Spinal cord (tissue), 10 donors: ENCODE measurements around the gene SLC25A25. TPM values are rescaled to one million over a fixed set of nuclear protein-coding genes. Genes with fewer than 3 reads are reported as not detected.

Source experiments
- DNase-seq, 6 donors: peaks; one replicate each; pipeline versions ENCODE4 v3.0.0 to v3.0.0-alpha.2; 2013 to 2015; ENCODE audit warnings: low spot score in 6 of 6, low read depth in 4 of 6
- H3K27ac ChIP-seq: one replicate; pipeline ENCODE4 v1.5.1; 2013; ENCODE audit warnings: low read depth, low read length, control low read depth
- H3K27me3 ChIP-seq: one replicate; pipeline ENCODE4 v1.6.1; 2013; ENCODE audit warnings: low read length; ENCODE audit not compliant: control insufficient read depth, insufficient read depth
- H3K36me3 ChIP-seq: one replicate; pipeline ENCODE4 v1.6.1; 2013; ENCODE audit warnings: low read length; ENCODE audit not compliant: control insufficient read depth, insufficient read depth
- H3K4me1 ChIP-seq: one replicate; pipeline ENCODE4 v1.6.1; 2013; ENCODE audit warnings: low read length; ENCODE audit not compliant: control insufficient read depth, insufficient read depth
- H3K4me3 ChIP-seq: one replicate; pipeline ENCODE4 v1.5.1; 2013; ENCODE audit warnings: low read depth, low read length, control low read depth
- H3K9me3 ChIP-seq: one replicate; pipeline ENCODE4 v1.6.1; 2013; ENCODE audit warnings: low read length; ENCODE audit not compliant: control insufficient read depth, insufficient read depth
- WGBS: methylation state at CpG from one replicate; pipeline ENCODE4 v1.1.5; 2013; ENCODE audit warnings: missing lambda C conversion rate; ENCODE audit not compliant: insufficient coverage; 5-methylcytosine and 5-hydroxymethylcytosine counted together
- polyA plus RNA-seq, 2 donors: library from polyadenylated mRNA; unstranded; fragments of 120-200 nt; gene quantifications; one replicate each; pipeline ENCODE4 v1.2.1, GENCODE V29; 2013; ENCODE audit not compliant: insufficient read length in 2 of 2
- total RNA-seq, 2 donors: library from RNA; depleted of rRNA in 1 of 2; stranded (reverse); fragments of 120-200 nt in 1 of 2; fragments of >200 nt in 1 of 2; gene quantifications; one replicate each; pipeline versions ENCODE4 v1.2.3 to v1.2.4, GENCODE V29; 2013 to 2014
- donor health status: healthy.

Gene SLC25A25
- total and polyA plus RNA-seq, 4 donors, result 28.2 to 47.7 (median 36.8) TPM

- no peaks in the 10 kb centered on the region for H3K9me3 ChIP-seq
- no peaks in the 10 kb centered on the region for H3K27me3 ChIP-seq
- H3K4me3 ChIP-seq, result peak overlapping the region; percentile 7
- peaks cover 12% of the 10 kb centered on the region for H3K4me1 ChIP-seq
- H3K36me3 ChIP-seq, result peaks cover 69% of the 10 kb centered on the region
- WGBS, result 12% methylated on average over 27 of the region's 27 CpGs
- peak overlapping the region; percentile 40 for H3K27ac ChIP-seq
- peak; percentile 59 to 97 (median 89) for DNase-seq
These were observed 49.8 kb downstream of the SLC25A25 start for GRCh38 chr9:128117613-128118471.

GRCh38 chr9:128118472-128118857, 50.4 kb downstream of the SLC25A25 start:
- DNase-seq, result no peak

DNA sequence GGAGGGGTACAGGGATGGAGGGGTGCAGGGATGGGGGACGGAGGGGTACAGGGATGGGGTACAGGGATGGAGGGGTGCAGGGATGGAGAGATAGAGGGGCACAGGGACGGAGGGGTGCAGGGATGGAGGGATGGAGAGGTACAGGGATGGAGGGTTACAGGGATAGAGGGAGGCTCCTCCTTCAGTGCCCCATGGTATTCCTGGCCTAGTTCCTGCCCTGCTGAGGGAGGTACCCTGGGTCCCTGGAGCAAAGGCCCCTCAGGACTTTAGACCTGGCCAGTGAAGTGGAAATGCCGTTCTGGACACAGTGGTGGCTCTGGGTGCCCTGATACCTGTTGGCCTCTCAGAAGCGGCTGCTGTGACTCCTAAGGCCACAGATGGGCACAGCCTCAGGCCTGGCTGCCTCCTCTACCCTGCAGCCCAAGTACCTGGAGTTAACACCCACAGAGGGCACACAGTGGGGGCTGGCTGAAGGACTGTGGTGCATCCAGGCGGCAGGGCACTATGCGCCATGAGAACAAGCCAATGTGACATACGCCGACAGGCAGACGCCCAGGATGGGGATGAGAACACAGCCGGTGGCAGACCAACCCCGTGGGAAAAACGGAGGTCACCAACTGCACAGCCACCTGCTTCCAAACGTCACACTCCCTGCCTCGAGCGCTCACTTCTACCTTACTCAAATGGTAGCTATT, 51.1 kb downstream of the SLC25A25 start:
- H3K36me3 ChIP-seq, result peaks cover 71% of the 10 kb centered on the region
- H3K4me1 ChIP-seq, result peaks cover 12% of the 10 kb centered on the region
- no peak overlapping the region for H3K4me3 ChIP-seq
- no peak overlapping the region for H3K27ac ChIP-seq
- no peaks in the 10 kb centered on the region for H3K27me3 ChIP-seq
- no peak for DNase-seq
- H3K9me3 ChIP-seq, result no peaks in the 10 kb centered on the region
- WGBS, result 80% methylated on average over 8 of the region's 15 CpGs

More at GRCh38 chr9:128118472-128118857, 50.4 kb downstream of the SLC25A25 start:
- Histone ChIP-seq H3K9me3 (no peaks in the 10 kb centered on the region), H3K27me3 (no peaks in the 10 kb centered on the region), H3K27ac (no peak overlapping the region), H3K4me1 (peaks cover 12% of the 10 kb centered on the region), H3K36me3 (peaks cover 71% of the 10 kb centered on the region), H3K4me3 (no peak overlapping the region)
- 52% methylated on average over 3 of the region's 3 CpGs for WGBS

DNA sequence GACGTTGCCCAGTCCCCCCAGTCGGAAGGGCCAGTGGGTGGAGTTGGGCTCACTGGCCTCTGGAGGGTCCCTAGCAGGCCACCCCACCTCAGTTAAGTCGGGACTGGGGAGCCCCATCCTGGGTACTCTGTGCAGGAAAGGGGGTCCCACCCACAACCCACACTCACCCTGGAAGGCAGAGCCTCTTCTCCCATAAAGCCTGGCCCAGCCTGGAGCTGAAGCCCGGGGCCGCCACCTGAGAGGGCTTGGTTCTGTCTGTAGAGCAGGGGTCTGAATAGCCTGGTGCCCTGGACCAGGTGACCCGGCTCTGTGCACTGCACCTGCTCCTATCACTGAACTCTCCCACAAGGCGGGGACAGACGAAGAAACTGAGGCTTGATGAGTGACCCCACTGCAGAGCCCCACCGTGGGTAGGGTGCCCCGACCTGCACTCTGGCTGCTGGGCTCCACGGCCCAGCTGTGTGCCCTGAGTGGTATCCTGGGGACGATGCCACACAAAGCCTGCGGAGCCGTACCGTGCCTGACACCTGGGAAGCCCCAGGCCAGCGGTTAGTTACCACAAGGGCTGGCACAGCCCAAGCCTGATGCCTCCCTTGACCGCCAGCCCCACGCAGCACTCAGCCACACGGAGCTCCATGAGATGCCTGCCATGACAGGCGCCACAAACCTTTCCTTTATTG, 52.2 kb downstream of the SLC25A25 start:
- Histone ChIP-seq H3K27me3 (no peaks in the 10 kb centered on the region), H3K36me3 (peaks cover 71% of the 10 kb centered on the region), H3K4me1 (peaks cover 15% of the 10 kb centered on the region), H3K9me3 (no peaks in the 10 kb centered on the region), H3K27ac (no peak overlapping the region), H3K4me3 (no peak overlapping the region)
- DNase-seq, result no peak
- 91% methylated on average over 18 of the region's 20 CpGs for WGBS

DNA sequence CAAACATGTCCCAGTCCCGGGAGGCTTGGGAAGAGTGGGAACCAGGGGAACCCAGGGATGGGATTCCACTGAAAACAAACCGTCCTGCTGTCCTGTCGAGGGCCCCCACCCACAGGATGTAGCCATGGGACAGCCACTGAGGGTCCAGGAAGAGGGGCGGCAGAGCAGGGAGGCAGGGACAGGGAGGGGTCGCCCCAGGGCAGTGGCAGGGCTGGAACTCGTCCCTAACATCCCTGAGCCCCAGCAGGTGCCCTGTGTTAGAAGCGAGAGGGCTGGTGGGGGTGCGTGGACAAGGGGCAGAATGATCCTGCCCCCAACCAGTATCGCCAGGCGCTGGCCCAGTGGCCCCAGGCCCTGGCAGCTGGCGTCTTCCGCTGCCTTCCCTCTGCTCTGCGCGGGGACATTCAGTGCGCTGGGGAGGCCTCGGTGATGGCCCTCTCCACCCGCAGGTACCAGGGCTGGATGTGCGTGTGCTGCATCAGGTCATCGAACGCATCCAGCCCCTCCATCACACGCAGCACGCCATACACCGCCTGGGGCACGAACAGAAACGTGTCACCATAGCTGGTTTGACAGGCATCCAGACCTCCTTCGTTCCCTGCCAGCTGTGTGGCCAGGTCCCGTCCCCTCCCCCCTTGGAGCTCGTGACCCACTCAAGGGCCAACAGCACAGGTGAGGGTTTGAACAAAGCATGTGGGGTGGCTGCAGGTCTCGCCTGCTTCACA, 52.9 kb downstream of the SLC25A25 start:
- Histone ChIP-seq H3K36me3 (peaks cover 71% of the 10 kb centered on the region), H3K9me3 (no peaks in the 10 kb centered on the region), H3K27me3 (no peaks in the 10 kb centered on the region), H3K27ac (no peak overlapping the region), H3K4me1 (peaks cover 22% of the 10 kb centered on the region), H3K4me3 (no peak overlapping the region)
- no peak for DNase-seq
- 82% methylated on average over 27 of the region's 29 CpGs for WGBS

- Histone ChIP-seq H3K4me1 (peaks cover 27% of the 10 kb centered on the region), H3K4me3 (no peak overlapping the region), H3K36me3 (peaks cover 73% of the 10 kb centered on the region), H3K27me3 (no peaks in the 10 kb centered on the region), H3K9me3 (no peaks in the 10 kb centered on the region), H3K27ac (no peak overlapping the region)
- WGBS, result 98% methylated on average over 5 of the region's 5 CpGs
- DNase-seq, result no peak
These were observed 53.4 kb downstream of the SLC25A25 start for GRCh38 chr9:128121466-128121810.

DNA sequence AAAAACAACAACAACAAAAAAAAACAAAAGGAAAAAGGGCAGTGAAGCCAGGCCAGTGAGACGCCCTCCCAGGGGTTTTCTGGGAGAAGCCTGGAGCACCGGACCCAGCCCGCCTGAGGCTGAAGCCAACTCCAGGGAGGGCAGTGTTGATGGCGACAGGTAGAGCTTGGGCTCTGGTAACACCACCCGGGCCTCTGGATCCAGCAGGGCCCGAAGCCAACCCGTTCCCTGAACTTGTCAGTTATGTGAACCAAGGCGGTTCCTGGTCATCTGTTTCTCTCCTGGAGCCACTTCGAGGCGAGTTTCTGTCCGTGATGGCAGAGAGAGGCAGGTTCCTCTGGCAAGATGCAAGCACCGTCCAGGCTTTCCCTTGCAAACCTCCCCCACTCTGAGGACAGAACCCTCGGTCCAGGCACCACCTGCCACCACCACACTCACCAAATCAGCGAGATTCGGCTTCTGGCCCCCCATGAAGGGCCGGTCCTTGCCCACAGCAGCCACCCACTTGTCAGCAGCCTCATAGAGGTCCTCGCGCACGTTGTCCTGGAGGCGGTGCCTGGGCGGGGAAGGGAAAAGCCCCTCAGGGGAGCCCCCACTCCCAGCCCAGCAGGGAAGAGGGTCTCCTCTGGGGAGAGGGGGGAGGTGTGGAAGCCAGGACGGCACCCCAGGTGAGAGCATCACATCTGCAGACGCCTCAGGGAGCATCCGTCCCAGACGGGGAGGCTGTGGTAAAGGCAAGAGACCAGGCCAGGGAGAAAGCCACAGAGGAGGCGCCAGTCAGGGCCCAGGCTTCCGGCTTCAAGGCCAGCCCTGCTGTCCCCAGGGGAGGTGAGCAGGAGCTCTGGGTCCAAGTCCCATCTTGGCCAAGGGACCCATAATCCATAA, 54.1 kb downstream of the SLC25A25 start:
- Histone ChIP-seq H3K4me3 (no peak overlapping the region), H3K36me3 (peaks cover 73% of the 10 kb centered on the region), H3K27ac (no peak overlapping the region), H3K4me1 (peaks cover 34% of the 10 kb centered on the region), H3K9me3 (no peaks in the 10 kb centered on the region), H3K27me3 (no peaks in the 10 kb centered on the region)
- 89% methylated on average over 22 of the region's 27 CpGs for WGBS
- DNase-seq, result no peak

DNA sequence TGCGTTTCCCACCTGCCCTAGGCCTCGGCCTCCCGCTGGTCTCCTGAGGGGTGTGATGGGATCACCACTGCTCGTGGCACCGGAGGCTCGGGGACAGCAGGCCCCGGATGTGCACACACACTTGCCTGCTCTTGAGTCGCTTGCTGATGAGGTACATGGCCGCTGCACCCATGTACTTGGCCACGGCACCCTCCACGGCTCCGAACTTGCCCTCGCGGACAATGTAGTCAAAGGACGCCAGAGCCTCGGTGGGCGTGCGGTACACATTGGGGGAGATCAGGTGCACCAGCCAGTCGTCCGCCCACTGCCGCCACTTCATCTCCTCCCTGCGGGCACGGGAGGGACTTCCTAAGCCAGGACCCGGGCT, 54.8 kb downstream of the SLC25A25 start:
- H3K9me3 ChIP-seq, result no peaks in the 10 kb centered on the region
- no peak overlapping the region for H3K27ac ChIP-seq
- H3K36me3 ChIP-seq, result peaks cover 73% of the 10 kb centered on the region
- no peak overlapping the region for H3K4me3 ChIP-seq
- DNase-seq, result no peak
- peaks cover 29% of the 10 kb centered on the region for H3K4me1 ChIP-seq
- no peaks in the 10 kb centered on the region for H3K27me3 ChIP-seq
- WGBS, result 94% methylated on average over 23 of the region's 24 CpGs
